Panc1 (cell line): ENCODE data around the gene EDEM1.
"Not testable (repeated sequence)": the region's sequence is repeated elsewhere in the genome, so short reads cannot be mapped to it uniquely, and the experiment has no call there.

Experiments used
- CTCF ChIP-seq: fragments of 450-650 bp; IDR thresholded peaks from 2 replicates; pipeline ENCODE4 v1.5.1; 2017; ENCODE audit warnings: mild to moderate bottlenecking
- TCF7L2 ChIP-seq: IDR thresholded peaks from 2 replicates; pipeline ENCODE4 v1.6.1; 2011; ENCODE audit warnings: mild to moderate bottlenecking, low read depth, low read length, inconsistent platforms

- TF ChIP-seq CTCF, TCF7L2: not testable (repeated sequence)
Measured at GRCh38 chr3:5179036-5179435, 8.5 kb upstream of the EDEM1 start.
